Brain pericyte (primary cell): Measurements from ENCODE around the gene MARVELD1.

ENCODE experiments used
- DNase-seq: peaks from one replicate; pipeline ENCODE4 v3.0.0-alpha.2; 2012; ENCODE audit warnings: low read depth, low spot score

MARVELD1 gene

GRCh38 chr10:97755718-97756117 is 42.2 kb downstream of the MARVELD1 start:
- no peak for DNase-seq

- DNase-seq, result no peak
Observed at GRCh38 chr10:97757471-97757870, 43.9 kb downstream of the MARVELD1 start.

- no peak for DNase-seq
Observed at GRCh38 chr10:97759158-97759887, 45.8 kb downstream of the MARVELD1 start.

GRCh38 chr10:97759946-97760345 is 46.4 kb downstream of the MARVELD1 start:
- no peak for DNase-seq

- no peak for DNase-seq
Observed at GRCh38 chr10:97760461-97761257, 47.1 kb downstream of the MARVELD1 start.

- no peak for DNase-seq
Observed at GRCh38 chr10:97761331-97761865, 47.9 kb downstream of the MARVELD1 start.

- no peak for DNase-seq
Observed at GRCh38 chr10:97762056-97762455, 48.5 kb downstream of the MARVELD1 start.

GRCh38 chr10:97762816-97763215 is 49.3 kb downstream of the MARVELD1 start:
- DNase-seq, result no peak

- DNase-seq, result no peak
Observed at GRCh38 chr10:97763411-97763810, 49.9 kb downstream of the MARVELD1 start.

- DNase-seq, result no peak
Observed at GRCh38 chr10:97763947-97764346, 50.4 kb downstream of the MARVELD1 start.

- DNase-seq, result no peak
Observed at GRCh38 chr10:97764519-97764931, 51.0 kb downstream of the MARVELD1 start.

GRCh38 chr10:97765201-97765600 is 51.7 kb downstream of the MARVELD1 start:
- no peak for DNase-seq

GRCh38 chr10:97766106-97766810 is 52.7 kb downstream of the MARVELD1 start:
- no peak for DNase-seq

GRCh38 chr10:97766996-97767924 is 53.7 kb downstream of the MARVELD1 start:
- DNase-seq, result no peak
